HG02973 (cell line): ENCODE results near the gene TADA3.
"Not testable (repeated sequence)": the region's sequence is repeated elsewhere in the genome, so short reads cannot be mapped to it uniquely, and the experiment has no call there.

Experiments
- ATAC-seq: cut with Tn5 transposase; IDR thresholded peaks from one replicate; pipeline ENCODE4 v1.9.1; 2021; ENCODE audit warnings: moderate library complexity; ENCODE audit not compliant: unreplicated experiment

TADA3 gene

DNA sequence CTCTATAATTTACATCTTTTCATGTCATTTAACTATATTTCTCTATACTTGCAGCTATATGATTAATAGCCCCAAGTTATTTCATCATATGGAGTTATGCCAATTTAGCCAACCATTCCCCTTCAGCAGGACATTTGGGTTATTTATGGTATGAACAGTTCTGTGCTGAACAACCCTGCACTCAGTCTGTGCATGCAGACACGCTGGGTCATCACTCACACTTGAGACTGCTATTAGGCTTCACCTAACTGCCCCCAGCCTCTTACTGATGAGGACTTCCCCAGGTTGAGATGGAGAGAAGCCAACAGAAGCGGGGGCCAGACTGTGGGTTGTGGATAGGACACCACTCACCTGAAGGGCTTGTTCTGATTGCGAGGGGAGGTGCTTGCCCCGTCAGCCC is 7.3 kb downstream of the TADA3 start:
- no peak for ATAC-seq

- no peak for ATAC-seq
Observed at GRCh38 chr3:9783954-9784353, 8.3 kb downstream of the TADA3 start.

- ATAC-seq = no peak
Observed at GRCh38 chr3:9782770-9783169, 9.5 kb downstream of the TADA3 start.

- ATAC-seq = no peak
Observed at GRCh38 chr3:9781978-9782603, 10.2 kb downstream of the TADA3 start.

- ATAC-seq = no peak
Observed at GRCh38 chr3:9781551-9781950, 10.7 kb downstream of the TADA3 start.

DNA sequence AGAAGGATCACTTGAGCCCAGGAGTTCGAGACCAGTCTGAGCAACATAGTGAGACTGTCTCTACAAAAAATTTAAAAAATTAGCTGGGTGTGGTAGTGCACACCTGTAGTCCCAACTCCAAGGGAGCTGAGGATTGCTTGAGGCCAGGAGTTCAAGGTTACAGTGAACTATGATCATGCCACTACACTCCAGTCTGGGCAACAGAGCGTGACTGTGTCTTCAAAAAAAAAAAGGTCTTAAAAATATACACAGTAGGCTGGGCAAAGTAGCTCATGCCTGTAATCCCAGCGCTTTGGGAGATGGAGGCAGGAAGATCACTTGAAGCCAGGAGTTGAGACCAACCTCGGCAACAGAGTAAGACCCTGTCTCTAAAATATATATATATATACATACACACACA is 11.4 kb downstream of the TADA3 start:
- no peak for ATAC-seq

DNA sequence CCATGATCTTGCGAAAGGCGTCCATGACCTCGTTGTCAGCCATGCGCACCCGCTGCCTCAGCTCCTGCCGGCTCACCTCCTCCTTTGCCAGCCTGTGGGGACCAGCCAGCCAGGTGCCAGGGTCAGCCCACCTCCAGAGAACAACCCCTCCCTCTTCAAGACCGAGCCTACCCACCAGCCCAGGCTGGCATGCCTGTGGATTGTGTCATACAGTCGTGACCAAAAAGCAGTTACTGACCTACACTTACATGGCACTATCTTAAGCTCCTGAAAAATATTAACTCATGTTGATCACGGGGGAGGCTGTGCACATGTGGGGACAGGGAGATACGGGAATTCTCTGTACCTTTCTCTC is 11.8 kb downstream of the TADA3 start:
- ATAC-seq = no peak

DNA sequence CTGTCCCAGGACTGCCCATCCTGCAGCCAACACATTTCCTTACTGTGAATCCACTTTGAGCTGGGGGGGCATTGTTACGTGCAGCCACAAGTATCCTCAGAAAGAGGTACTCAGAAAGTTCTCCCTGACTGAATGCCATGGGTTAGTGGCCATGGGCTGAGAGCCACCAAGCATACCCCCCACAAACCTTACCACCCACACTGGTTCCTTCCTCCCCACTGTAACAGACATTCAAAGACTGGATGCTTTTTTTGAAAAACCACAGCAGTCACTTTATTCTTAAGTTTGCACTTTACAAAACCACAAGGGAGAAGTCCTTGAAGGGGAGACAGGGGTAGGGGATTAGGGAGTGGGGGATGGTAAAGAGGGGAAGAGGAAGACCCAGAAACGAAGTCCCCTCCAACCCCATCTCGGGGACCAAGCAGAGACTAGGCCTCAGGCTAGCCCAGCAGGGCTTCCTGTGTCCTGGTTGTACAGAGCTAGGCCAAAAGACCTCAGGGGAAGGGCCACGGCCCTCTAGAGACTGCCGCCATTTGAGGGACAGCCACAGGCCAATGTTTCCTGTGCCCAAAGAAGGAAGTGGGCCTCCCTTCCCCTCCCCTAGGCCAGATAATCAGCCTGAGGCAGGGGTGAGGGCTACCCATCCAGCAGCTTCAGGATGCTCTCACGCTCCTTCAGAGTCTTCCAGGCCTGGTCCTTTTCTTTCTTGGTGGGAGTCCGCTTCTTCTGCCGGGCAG is 12.4 kb downstream of the TADA3 start:
- no peak for ATAC-seq

DNA sequence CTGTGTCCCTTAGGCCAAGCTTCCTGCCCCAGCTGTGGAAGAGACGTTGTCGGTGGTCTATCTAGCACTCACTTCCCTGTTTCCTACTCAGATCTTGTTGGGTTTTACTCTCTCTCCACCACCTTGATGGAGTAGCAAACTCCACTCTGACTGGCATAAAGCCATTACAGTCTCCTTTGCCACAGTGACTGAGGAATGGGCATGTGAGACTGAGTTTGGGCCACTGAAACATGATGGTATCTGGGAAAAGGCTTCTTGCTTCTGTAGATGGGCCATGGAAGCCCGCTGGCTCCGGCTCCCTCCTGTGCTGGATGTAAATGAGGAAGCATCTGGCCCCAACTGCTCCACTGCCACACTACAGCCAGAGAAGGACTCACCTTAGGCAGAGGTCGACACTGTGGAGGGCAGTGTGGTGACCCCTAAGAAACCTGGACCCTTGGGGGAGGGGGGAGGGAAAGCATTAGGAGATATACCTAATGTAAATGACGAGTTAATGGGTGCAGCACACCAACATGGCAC is 13.1 kb downstream of the TADA3 start:
- ATAC-seq = no peak

- no peak for ATAC-seq
Observed at GRCh38 chr3:9778143-9779074, 13.9 kb downstream of the TADA3 start.

- ATAC-seq = no peak
Observed at GRCh38 chr3:9777694-9778021, 14.6 kb downstream of the TADA3 start.

DNA sequence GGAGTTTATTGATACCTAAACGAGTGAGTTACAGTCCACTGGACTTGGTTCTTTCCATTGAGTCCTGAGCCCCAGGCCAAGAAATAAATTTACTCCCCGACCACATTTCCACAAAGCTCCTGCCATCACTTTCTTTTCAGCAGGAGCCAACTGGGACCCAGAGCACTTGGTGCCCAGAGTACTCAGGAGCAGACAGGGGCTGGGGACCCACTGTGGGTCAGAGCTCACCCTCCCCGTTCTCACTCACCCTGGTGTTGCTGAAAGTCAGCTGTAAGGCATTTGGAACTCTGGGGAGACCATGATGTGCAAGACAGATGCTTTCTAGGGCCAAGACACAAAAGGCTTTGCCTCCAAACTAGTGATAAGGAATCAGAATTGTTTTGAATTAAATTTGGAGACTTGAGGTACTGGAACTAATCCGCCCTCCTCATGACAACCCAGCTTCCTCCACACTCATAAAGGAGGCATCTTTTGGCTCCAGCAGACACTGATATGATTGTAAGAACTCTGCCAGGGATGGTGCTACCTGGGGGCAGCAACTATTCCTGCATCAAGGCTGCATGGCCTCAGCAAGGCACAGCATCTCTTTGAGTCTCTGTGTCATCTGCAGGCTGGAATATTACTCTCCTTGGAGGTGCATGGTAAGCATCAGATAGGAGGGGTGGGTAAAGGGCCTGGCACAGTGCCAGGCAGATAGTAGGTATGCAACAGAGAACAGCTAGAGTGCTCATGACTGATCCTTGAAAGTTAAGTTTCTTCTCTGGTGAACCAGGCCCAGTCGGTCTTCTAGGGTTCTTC is 15.2 kb downstream of the TADA3 start:
- no peak for ATAC-seq

DNA sequence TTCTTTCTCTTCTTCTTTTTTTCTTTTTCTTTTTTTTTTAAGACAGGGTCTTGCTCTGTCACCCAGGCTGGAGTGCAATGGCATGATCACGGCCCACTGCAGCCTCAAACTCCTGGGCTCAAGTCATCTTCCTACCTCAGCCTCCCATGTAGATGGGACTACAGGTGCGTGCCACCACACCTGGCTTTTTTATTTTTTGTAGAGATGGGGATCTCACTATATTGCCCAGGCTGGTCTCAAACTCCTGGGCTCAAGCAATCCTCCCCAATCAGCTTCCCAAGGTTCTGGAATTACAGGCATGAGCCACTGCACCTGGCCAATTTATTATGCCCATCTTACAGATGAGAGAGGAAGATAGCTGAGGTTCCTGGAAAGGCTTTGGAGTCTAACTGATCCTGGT is 21.3 kb downstream of the TADA3 start:
- ATAC-seq = not testable (repeated sequence)

DNA sequence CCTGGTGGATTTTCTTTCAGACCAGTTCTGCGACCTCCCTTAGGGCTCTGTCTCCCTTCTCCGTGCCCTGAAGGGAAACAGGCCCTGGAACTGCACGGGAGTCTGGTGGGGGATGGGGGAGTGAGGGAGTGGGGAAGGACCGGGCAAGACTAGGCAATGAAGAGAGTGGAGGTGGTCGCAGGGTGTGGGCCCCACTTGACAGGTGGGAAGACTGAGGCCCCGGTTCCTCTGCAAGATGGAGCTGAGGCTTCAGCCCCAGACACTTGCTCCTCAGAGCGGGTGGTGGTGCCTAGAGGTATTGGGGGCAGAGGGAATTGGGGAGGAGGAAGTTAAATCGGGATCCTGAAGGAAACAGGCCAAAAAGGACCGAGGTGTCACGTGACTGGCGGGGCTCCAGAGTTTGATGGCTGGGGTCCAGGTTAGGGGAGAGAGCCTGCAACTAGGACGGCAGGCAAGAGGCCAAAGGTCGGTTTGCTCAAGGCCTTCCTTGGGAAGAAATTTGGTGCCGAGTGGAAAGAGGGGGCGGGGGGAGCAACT is 21.9 kb downstream of the TADA3 start:
- ATAC-seq = no peak

- no peak for ATAC-seq
Observed at GRCh38 chr3:9769426-9770275, 22.6 kb downstream of the TADA3 start, which contains the start of gene CAMK1. Gene CAMK1 (minus strand): TSS chr3:9769947. CDS start chr3:9767749, 2,198 bp downstream.

- ATAC-seq = no peak
Observed at GRCh38 chr3:9769012-9769411, 23.3 kb downstream of the TADA3 start.

DNA sequence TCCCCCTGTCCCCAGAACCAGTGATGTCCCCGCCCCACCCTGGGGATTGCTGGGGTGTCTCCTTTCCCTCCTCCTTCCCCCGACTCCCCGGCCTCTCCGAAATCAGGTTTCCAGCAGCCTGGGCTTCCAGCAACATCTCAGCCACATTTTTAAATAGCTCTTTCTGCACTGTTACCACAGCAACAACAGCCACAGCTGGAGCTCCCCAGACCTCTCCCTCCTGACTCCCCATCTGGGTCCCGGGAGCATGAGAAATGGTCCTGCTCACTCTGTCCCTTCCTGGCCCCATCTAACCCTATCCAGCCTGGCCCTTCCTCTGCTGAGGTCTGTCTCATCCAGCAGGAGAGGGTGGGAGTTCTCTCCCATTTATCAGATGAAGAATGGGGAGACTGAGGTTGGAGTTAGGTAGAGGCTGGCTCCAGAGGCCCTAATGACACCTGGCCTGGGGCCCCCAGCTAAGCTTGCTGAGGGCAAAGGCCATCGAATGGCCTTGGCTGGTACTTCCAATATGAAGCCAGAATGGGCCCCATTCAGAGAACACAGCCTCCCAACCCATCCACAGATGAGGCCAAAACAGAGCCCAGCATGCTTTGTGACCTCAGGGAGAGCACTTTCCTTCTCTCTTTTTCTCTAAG is 24.0 kb downstream of the TADA3 start:
- no peak for ATAC-seq

DNA sequence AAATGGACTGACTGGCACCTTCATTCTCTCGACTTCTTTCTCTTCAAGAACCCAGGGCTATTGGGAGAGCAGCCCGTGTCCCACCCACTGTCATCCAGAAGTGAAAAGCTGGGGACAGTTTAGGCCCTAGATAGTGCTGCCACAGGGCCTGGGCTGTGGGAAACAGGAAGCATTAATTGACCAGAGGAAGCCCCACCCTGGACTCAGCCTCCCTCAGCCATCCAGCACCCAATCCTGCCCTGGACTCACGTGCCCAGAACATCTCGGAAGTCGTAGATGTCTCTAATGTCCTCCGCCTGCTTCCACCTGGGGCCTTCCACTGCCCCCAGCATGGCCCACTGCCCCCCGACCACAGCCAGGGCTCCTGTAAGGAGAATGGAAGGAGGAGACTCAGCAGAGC is 24.9 kb downstream of the TADA3 start:
- ATAC-seq = no peak

DNA sequence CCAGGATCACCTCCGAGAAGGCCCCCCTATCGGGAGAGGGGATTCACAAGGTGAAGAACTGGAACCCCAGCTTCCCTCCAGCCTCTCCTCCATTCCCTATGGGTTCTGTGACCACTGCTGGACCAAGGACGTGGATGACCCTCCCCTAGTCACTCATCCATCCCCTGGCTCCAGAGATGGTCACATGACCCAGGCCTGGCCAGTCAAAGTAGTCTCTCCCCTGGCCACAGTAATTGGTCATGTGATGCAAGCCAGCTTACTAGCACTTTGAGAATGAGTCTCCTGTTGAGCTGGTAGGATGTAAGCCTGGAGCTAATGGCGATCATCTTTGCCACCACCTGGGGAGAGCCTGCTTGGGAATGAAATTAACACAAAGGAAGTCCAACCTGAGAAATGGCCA is 26.4 kb downstream of the TADA3 start:
- no peak for ATAC-seq
